Glomerular visceral epithelial cell (primary cell): ENCODE results near the gene SUGP2.
A peak's percentile ranks its signal among the peaks of the same experiment; 100 is the strongest.

ENCODE experiments used
- DNase-seq: peaks from one replicate; pipeline ENCODE4 v3.0.0-alpha.2; 2016; ENCODE audit errors: extremely low spot score

SUGP2 gene

DNA sequence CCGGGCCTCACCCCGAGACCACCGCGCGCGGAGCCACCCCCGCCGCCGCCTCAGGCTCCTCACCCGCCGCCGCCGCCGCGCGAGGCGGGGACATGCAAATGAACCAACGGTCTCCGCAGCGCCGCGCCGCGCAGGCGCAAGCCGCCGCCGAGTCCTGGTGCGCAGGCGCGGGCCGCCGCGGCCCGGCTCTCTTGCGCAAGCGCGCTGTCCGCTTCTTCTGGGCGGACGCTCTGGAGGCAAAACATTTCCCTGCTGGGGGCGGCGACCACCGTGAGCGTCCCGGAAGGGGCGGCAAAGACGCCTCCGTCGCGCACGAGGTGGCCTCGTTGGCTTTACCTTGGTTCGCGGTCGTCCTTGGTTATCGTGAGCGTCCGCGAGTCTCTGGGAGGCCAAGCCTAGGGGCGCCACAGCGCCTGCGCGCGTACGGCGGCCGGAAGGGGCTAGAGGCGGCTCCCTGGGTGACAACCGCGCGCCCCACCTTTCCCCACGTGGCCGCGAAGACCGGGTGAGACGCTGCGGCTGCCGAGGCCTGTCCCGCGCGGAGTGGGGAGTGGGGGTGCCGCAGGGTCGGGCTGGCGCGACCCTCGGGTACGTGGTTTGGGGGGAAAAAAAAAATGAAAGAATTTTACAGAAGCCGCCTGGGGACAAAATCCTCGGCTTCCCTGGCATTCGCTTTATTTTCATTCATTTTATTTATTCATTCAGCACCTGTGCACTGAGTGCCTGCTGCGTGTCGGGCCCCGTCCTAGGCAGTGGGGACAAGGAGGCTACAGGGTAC, at the start of gene SUGP2, which contains the start of gene ARMC6:
Gene SUGP2 (minus strand): TSS at position 92 of the 778 bp plus-strand sequence. CDS start 2,446 bp downstream, outside the sequence.
Gene ARMC6 (plus strand): TSS at position 178 of the 778 bp plus-strand sequence. CDS start 607 bp downstream, outside the sequence.
- peak; percentile 94 for DNase-seq

GRCh38 chr19:19081642-19082151, 48.4 kb upstream of the SUGP2 start:
- DNase-seq = no peak

DNA sequence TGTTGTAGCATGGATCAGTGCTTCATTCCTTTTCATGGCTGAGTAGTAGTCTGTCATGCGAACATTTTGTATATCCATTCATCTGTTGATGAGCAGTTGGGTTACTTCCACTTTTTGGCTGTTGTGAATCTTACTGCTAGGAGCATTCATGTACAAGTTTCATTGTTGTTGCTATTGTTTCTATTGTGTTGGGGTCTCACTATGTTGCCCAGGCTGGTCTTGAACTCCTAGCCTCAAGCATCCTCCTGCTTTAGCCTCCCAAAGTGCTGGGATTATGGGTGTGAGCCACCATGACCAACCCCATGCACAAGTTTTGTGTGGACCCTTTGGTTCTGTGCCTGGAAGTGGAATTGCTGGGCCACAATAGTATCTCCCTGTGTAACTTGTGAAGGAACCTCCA, 46.3 kb upstream of the SUGP2 start:
- DNase-seq = no peak

GRCh38 chr19:19078801-19079200, 45.5 kb upstream of the SUGP2 start:
- no peak for DNase-seq

DNA sequence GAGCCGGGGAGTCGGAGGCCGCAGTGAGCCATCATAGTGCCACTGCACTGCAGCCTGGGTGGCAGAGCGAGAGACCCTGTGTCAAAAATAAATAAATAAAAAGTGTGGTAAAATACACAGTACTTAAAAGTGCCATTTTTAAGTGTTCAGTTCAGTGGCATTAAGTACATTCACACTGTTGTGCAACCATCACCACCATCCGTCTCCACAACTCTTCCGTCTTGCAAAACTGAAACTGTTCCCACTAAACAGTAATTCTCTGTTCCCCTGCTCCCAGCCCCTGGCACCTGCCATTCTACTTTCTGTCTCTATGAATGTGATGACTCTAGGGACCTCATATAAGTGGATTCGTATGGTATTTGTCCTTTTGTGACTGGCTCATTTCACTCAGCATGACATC, 43.8 kb upstream of the SUGP2 start:
- no peak for DNase-seq

GRCh38 chr19:19076476-19076875, 43.2 kb upstream of the SUGP2 start:
- no peak for DNase-seq

DNA sequence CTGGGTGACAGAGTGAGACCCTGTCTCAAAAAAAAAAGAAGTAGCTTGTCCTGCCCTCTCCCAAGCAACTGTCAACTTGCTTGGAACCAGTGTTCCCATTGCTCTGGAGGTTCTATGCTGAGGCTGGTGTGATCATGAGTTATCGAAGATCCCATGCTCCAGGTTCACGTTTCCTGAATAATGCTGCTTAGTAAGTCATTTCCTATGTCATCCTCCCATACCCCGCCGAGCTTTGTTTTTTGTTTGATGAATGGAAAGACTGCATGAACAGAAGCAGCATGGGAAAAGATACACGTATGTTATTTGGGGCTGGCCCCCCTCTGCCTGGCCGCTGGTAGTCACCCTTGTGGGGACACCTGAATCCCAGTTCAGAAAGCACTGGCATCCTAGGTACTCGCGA, 41.8 kb upstream of the SUGP2 start:
- no peak for DNase-seq

- no peak for DNase-seq
Measured at GRCh38 chr19:19074196-19074882, 41.0 kb upstream of the SUGP2 start.

- no peak for DNase-seq
Measured at GRCh38 chr19:19071897-19072296, 38.6 kb upstream of the SUGP2 start.

- DNase-seq = no peak
Measured at GRCh38 chr19:19068659-19069654, 35.6 kb upstream of the SUGP2 start.

- DNase-seq = no peak
Measured at GRCh38 chr19:19067276-19068072, 34.2 kb upstream of the SUGP2 start.

GRCh38 chr19:19064811-19065745, 31.8 kb upstream of the SUGP2 start:
- peak; percentile 18 for DNase-seq

- DNase-seq = no peak
Measured at GRCh38 chr19:19064098-19064722, 30.9 kb upstream of the SUGP2 start.

GRCh38 chr19:19063183-19064097, 30.1 kb upstream of the SUGP2 start, which contains the start of gene SLC25A42:
TSS of gene SLC25A42 (plus strand) at chr19:19063994. CDS start at chr19:19096125, 32,131 bp downstream.
- peak; percentile 100 for DNase-seq

GRCh38 chr19:19062454-19063182, 29.3 kb upstream of the SUGP2 start:
- DNase-seq = peak; percentile 56

- no peak for DNase-seq
Measured at GRCh38 chr19:19061506-19061905, 28.2 kb upstream of the SUGP2 start.
